Measurements from ENCODE around the gene INAFM1. TPM values are rescaled to one million over a fixed set of nuclear protein-coding genes. Genes with fewer than 3 reads are reported as not detected.
A peak's percentile ranks its signal among the peaks of the same experiment; 100 is the strongest.

INAFM1 gene
- total and polyA plus RNA-seq, 9 of the 15 experiments (the other 6 are each of a cell fraction or from before 2014, with no cell fraction given), result 0.71 to 30.9 (median 3.1) TPM

GRCh38 chr19:47227352-47228167, 47.1 kb upstream of the INAFM1 start (continued):
- TF ChIP-seq MGA (IDR thresholded peaks at IDR 0.05) (no peak), STAT6 (CRISPR knock-in tag; IDR thresholded peaks at IDR 0.05) (no peak), NCOA6 (IDR thresholded peaks at IDR 0.05) (no peak), MYBL2 (IDR thresholded peaks at IDR 0.05; ENCODE audit: low read depth) (no peak), MYBL2 (CRISPR knock-in tag; IDR thresholded peaks at IDR 0.05; ENCODE audit: borderline replicate concordance) (no peak), LEF1 (IDR thresholded peaks at IDR 0.05) (no peak; the same call in 1 of the 2 replicates), PCBP2 (IDR thresholded peaks at IDR 0.05; ENCODE audit: low read depth, low read length, poor library complexity, severe bottlenecking) (no peak), ZKSCAN8 (CRISPR knock-in tag; IDR thresholded peaks at IDR 0.05) (no peak), NRF1 (conservative IDR thresholded peaks at IDR 0.05 in 1 of 2, IDR thresholded peaks at IDR 0.05 in 1 of 2) (no peak), PPARD (CRISPR knock-in tag; IDR thresholded peaks at IDR 0.05) (no peak), TAF9B (IDR thresholded peaks at IDR 0.05; ENCODE audit: partially characterized antibody) (peak; percentile 73), TRIM24 (IDR thresholded peaks at IDR 0.05) (peak; percentile 14 to 42; a peak in 2 of 4 replicates), IRF2 (CRISPR knock-in tag; IDR thresholded peaks at IDR 0.05) (no peak), ZFP30 (CRISPR knock-in tag; IDR thresholded peaks at IDR 0.05; ENCODE audit: borderline replicate concordance) (no peak)

Measured in K562 (cell line).